Measurements from ENCODE around the gene BPNT1. TPM values are rescaled to one million over a fixed set of nuclear protein-coding genes. Genes with fewer than 3 reads are reported as not detected.
"Not testable (repeated sequence)": the region's sequence is repeated elsewhere in the genome, so short reads cannot be mapped to it uniquely, and the experiment has no call there.

Gene BPNT1, protein sequence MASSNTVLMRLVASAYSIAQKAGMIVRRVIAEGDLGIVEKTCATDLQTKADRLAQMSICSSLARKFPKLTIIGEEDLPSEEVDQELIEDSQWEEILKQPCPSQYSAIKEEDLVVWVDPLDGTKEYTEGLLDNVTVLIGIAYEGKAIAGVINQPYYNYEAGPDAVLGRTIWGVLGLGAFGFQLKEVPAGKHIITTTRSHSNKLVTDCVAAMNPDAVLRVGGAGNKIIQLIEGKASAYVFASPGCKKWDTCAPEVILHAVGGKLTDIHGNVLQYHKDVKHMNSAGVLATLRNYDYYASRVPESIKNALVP
- 36.9 and 37.2 TPM in 2 replicates for total RNA-seq (2014; rRNA removed; shearing (Covaris generic))

DNA sequence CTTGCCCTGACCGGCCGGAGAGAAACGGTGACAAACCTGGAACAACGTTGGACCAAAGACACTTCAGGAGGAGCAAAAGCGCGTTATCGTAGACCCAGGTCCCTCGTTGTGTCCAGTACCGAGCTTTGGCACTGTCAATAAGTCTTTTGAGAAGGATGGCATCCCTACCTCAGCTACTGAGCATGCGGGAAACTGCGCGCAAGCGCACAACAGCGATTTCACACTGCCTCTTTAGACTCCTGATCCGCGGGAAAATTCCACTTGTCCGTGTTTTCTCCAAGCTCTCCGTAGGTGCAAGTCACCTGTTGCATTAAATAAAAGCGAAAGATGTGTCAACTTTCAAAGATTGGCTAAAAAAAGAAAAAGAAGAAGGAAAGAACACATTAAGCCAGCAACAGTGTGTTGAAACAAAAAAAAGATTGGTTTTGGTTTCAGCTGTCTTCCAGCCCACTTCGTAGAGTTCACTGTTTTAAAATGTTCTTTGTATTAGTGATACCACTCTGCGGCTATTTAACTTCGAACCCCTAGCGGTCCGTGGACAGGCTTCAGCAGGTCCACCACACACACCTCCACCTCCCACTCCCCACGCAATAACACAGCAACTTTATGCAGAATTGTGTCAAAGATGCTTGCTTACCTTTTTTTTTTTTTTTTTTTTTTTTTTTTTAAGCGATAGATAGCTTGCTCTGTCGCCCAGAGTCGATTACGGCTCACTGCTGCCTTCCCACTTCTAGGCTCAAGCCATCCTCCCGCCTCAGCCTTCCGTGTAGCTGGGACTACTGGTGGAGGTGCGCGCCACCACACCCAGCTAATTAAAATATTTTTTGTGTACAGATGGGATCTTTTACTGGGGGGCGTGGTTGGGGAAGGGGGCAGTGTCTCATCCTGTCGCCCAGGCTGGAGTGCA, at the start of gene BPNT1:
Gene BPNT1, minus strand, starts transcription at position 139 of the 907 bp plus-strand sequence. CDS start 9,942 bp downstream, outside the sequence.
- Histone ChIP-seq H3K4me3 (peak within 1 kb of the TSS; percentile 51), H3K4me1 (replicated peaks) (no peaks in the 10 kb centered on the region; the same call in 1 of the 2 replicates), H3K9me3 (replicated peaks) (no peaks in the 10 kb centered on the region), H3K27ac (no peak within 1 kb of the TSS), H3K36me3 (0 out of 2 replicates have a peak, but pooled peaks cover 9% of the 10 kb centered on the region), H3K27me3 (replicated peaks) (no peaks in the 10 kb centered on the region)
- DNase-seq (ENCODE audit: low read depth in 1 of 2, low spot score in 2 of 2), result peak; percentile 79 to 89

DNA sequence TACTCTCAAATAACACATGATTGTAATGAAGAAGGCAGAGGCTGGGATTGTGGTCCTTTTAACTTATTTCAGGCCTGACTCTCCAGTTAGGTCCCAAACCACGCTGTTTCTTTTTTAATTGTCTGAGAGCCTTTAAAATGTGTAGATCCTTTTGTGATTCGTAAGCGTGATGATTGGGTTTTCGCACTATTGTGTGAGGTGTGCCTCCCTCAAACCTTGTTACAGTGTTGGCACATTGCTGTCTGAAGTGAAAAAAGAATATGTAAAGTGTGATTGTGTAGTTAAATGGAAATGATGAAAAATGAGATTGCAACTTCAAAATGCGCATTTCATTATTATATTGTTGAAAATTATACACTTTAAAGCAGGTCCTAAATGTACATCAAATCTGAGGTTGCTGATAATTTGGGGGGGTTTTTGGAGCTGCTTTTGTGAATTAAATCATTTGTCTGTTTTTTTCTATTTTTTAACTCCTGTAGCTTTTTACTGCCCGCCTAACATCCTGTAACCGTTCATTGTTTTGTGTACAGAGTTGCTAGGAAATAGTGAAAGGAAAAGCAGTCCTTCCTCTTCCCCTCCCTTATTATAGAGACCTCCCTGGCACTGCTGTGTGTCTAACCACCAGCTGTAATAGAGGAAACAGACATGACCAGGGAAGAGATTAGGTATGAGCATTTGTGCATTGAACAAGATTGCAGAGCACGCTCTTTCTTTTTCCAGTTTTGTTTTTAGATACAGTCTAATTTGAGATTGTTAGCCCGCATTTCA, 47.6 kb upstream of the BPNT1 start:
- H3K27ac ChIP-seq, result no peak overlapping the region
- no peak for DNase-seq (ENCODE audit: low read depth in 1 of 2, low spot score in 2 of 2)

DNA sequence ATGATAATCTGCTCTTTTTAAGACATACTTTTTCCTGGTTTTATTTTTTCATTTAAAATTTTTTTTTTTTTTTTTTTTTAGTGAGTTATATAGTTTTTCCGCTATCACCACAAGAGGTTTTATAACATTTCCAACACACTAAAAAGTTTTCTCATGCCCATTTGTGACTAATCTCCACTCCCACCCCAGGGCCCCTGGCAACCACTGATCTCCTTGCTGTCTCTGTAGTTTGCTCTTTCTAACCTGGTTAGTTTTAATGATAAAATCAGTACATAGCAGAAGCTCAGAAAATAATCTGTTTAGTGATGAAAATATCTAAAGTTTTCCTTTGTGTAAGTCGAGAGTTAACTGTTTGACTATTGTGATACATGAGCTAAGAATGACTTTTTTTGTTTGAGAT, 46.2 kb upstream of the BPNT1 start:
- no peak overlapping the region for H3K4me3 ChIP-seq
- no peaks in the 10 kb centered on the region for H3K4me1 ChIP-seq (replicated peaks)
- peaks cover 54% of the 10 kb centered on the region for H3K36me3 ChIP-seq
- no peaks in the 10 kb centered on the region for H3K27me3 ChIP-seq (replicated peaks)
- H3K27ac ChIP-seq, result no peak overlapping the region
- no peaks in the 10 kb centered on the region for H3K9me3 ChIP-seq (replicated peaks)
- no peak for DNase-seq (ENCODE audit: low read depth in 1 of 2, low spot score in 2 of 2)

More for the DNA sequence above, 47.6 kb upstream of the BPNT1 start:
- Histone ChIP-seq H3K4me1 (replicated peaks) (no peaks in the 10 kb centered on the region), H3K9me3 (replicated peaks) (no peaks in the 10 kb centered on the region), H3K4me3 (no peak overlapping the region), H3K36me3 (peaks cover 66% of the 10 kb centered on the region), H3K27me3 (replicated peaks) (no peaks in the 10 kb centered on the region)

DNA sequence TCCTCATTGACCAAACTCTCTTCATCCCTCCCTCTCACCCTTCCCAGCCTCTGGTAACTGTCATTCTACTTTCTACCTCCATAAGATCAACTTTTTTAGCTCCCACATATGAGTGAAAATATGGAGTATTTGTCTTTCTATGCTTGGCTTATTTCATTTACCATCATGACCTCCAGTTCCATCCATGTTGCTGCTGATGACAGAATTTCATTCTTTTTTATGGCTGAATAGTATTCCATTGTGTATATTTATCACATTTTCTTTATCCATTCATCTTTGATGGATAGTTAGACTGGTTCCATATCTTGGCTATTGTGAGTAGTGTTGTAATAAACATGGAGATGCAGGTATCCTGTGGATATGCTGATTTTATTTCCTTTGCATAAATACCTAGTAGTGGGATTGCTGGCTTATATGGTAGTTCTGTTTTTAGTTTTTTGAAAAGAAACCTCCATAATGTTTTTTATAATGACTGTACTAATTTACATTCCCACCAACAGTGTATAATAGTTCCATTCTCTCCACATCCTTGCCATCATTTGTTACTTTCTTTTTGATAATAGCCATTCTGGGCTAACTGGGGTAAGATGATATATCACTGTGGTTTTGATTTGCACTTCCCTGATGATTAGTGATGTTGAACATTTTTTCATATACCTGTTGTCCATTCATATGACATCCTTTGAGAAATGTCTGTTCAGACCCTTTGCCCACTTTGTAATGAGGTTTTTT, 40.1 kb upstream of the BPNT1 start:
- H3K27me3 ChIP-seq (replicated peaks), result no peaks in the 10 kb centered on the region
- peaks cover 36% of the 10 kb centered on the region for H3K36me3 ChIP-seq
- H3K9me3 ChIP-seq (replicated peaks), result no peaks in the 10 kb centered on the region
- no peak overlapping the region for H3K27ac ChIP-seq
- no peak overlapping the region for H3K4me3 ChIP-seq
- DNase-seq (ENCODE audit: low read depth in 1 of 2, low spot score in 2 of 2), result no peak
- no peaks in the 10 kb centered on the region for H3K4me1 ChIP-seq (replicated peaks)

DNA sequence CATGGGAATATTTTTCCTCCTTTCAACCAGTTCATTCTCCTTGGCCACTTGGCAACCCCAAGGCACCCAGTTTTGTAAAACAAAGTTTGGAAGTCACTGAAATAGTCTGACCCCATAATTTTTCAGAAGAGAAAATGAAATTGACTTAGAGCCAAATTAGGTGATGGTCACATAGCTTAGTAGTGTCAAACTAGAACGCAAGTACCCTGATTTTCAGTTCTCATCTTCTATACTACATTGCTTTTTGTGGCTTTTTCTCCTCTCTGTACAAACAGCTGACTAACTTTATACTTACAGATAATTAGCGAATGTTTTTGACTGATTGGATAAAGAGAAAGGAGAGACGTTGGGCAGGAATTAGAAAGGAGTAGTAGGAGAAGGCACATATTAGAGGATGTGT, 37.5 kb upstream of the BPNT1 start:
- DNase-seq (ENCODE audit: low read depth in 1 of 2, low spot score in 2 of 2), result no peak
- H3K27ac ChIP-seq, result no peak overlapping the region
- H3K4me1 ChIP-seq (replicated peaks), result no peaks in the 10 kb centered on the region
- H3K36me3 ChIP-seq, result peaks cover 30% of the 10 kb centered on the region
- no peaks in the 10 kb centered on the region for H3K27me3 ChIP-seq (replicated peaks)
- no peaks in the 10 kb centered on the region for H3K9me3 ChIP-seq (replicated peaks)
- H3K4me3 ChIP-seq, result no peak overlapping the region

DNA sequence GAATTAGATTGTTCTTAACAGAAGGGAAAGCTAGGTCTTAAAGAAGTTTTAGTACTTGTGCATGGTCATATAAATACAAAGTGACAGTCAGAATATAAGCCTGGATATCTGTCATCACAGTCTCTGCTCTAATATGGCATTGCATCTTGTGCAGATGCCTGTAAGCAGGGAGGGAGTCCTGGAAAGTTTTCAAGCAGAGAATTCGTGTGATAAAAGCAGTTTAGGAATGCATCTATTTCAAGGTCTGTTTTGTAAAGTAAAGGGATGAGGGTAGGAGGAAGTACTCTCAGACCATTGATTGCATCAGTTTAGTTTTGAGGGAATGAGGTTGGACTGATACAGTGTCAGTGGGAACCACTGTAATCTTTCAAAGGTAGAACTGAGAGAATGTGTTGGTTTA, 35.0 kb upstream of the BPNT1 start:
- DNase-seq (ENCODE audit: low read depth in 1 of 2, low spot score in 2 of 2), result no peak
- Histone ChIP-seq H3K27me3 (replicated peaks) (no peaks in the 10 kb centered on the region), H3K27ac (no peak overlapping the region)

DNA sequence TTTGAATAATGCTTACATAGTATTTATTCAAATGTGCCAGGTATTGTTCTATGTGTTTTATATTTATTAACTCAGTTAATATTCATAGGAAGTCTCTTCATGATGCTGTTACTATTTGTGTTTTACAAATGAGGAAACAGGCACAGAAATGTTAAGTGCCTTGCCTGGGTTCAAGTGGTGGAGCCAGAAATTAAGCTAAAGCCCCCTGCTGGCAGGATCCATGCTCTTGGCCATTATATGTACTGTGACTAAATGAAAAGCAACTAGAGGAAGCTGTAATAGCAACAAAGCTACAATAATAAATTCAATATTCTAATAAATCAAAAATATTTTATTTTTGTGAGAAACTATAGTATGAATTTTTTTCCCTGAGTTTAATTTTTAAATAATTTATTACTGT, 34.3 kb upstream of the BPNT1 start:
- Histone ChIP-seq H3K4me3 (no peak overlapping the region), H3K27ac (no peak overlapping the region), H3K36me3 (peaks cover 26% of the 10 kb centered on the region), H3K9me3 (replicated peaks) (no peaks in the 10 kb centered on the region), H3K27me3 (replicated peaks) (no peaks in the 10 kb centered on the region), H3K4me1 (replicated peaks) (no peaks in the 10 kb centered on the region)
- no peak for DNase-seq (ENCODE audit: low read depth in 1 of 2, low spot score in 2 of 2)

More for the DNA sequence above, 35.0 kb upstream of the BPNT1 start:
- H3K4me3 ChIP-seq, result no peak overlapping the region
- no peaks in the 10 kb centered on the region for H3K9me3 ChIP-seq (replicated peaks)
- H3K4me1 ChIP-seq (replicated peaks), result no peaks in the 10 kb centered on the region
- peaks cover 24% of the 10 kb centered on the region for H3K36me3 ChIP-seq

DNA sequence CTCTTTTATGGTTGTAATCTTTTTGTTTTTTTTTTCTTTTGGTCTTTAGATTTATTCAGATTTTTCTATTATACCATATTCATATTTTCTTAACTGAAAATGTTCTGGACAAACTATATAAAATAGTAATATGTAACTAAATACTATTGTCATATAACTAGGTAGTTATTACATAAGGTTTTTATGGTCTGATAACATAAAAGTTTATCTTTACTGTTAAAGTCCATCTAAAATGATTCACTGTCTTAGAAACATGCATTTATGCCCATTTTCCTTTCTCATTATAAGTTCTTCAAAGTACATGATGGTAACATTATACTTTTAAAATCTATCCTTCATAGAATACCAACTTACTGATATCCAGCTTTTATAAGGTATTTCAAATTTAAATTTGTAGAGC, 33.5 kb upstream of the BPNT1 start:
- no peak for DNase-seq (ENCODE audit: low read depth in 1 of 2, low spot score in 2 of 2)
- no peak overlapping the region for H3K27ac ChIP-seq

DNA sequence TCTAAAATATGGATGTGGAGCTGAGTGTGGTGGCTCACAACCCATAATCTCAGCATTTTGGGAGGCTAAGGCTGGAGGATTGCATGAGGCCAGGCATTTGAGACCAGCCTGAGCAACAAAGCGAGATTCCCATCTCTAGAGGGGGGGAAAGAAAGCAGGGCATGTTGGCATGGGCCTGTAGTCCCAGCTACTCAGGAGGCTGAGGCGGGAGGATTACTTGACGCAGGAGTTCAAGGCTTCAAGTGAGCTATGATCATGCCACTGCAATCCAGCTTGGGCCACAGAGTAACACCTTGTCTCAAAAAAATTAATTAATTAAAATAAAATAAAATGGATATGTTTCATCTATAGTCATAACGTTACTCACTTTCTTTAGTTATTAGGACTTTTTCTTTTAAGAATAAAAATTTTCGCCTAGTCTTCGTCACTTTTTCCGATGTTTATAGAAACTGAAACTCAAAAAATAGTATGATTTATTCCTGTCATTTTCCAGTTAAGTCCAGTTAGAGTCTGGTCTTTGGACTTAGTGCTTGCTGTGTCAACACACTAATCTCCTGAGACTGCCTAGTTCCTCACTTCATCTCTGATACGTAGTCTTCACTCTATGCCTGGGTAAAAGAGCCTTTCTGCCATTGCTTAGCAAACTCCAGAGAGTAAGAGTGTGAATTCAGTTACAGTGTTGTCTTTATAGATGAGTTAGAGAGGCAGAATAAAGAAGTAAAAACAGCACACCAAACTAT, 32.4 kb upstream of the BPNT1 start:
- Histone ChIP-seq H3K36me3 (peaks cover 26% of the 10 kb centered on the region), H3K27me3 (replicated peaks) (no peaks in the 10 kb centered on the region), H3K27ac (no peak overlapping the region), H3K4me1 (replicated peaks) (no peaks in the 10 kb centered on the region), H3K9me3 (replicated peaks) (no peaks in the 10 kb centered on the region), H3K4me3 (no peak overlapping the region)
- DNase-seq (ENCODE audit: low read depth in 1 of 2, low spot score in 2 of 2), result no peak

More for the DNA sequence above, 33.5 kb upstream of the BPNT1 start:
- no peak overlapping the region for H3K4me3 ChIP-seq
- no peaks in the 10 kb centered on the region for H3K27me3 ChIP-seq (replicated peaks)
- H3K9me3 ChIP-seq (replicated peaks), result no peaks in the 10 kb centered on the region
- H3K36me3 ChIP-seq, result peaks cover 22% of the 10 kb centered on the region
- H3K4me1 ChIP-seq (replicated peaks), result no peaks in the 10 kb centered on the region

DNA sequence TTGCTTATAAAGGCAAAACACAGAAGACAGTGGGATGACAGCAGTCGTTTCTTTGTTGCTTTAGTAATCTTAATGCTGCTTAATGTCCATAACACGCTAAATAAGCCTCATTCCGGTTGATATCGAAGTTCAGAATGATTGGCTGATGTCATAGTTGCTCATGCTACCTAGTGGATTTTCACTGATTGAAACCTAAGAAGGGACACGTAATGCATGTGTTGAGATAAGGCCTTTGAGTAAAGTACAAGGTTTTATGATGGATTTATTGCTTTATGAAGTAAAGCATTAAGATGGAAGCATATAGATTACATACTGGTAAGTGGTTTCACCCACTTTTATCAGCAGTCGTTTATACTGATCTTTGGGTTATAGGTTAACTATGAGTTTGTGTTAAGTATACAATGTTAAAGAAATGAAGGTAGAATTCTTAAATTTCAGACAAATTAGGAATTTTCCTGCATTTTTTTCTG, 29.5 kb upstream of the BPNT1 start:
- no peak for DNase-seq (ENCODE audit: low read depth in 1 of 2, low spot score in 2 of 2)
- Histone ChIP-seq H3K27me3 (replicated peaks) (no peaks in the 10 kb centered on the region), H3K27ac (no peak overlapping the region), H3K4me3 (no peak overlapping the region), H3K4me1 (replicated peaks) (no peaks in the 10 kb centered on the region), H3K9me3 (replicated peaks) (no peaks in the 10 kb centered on the region), H3K36me3 (peaks cover 34% of the 10 kb centered on the region)

DNA sequence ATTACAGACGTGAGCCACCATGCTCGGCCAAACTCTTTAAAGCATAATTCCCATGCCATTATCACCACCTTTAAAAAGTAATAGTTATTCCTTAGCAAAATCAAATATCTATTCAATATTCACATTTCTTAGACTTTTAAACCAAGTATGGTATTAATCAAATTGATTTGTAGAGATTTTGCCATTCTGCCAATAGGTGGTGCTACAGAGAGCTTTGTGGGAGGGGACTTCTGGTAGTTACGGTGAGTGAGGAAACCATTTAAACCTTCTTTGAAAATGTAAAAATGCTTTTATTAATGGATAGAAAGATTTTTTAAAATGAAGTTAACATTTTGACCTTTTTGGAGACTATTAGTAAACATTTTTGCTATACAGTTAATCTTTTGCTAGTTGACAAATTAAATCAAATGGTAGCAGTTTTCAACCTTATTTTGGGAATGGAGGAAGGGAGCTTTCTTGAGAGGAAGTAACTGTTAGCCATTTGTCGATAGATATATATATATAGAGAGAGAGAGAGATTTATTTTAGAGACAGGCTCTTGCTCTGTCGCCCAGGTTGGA, 23.6 kb upstream of the BPNT1 start:
- Histone ChIP-seq H3K27me3 (replicated peaks) (no peaks in the 10 kb centered on the region), H3K36me3 (peaks cover 68% of the 10 kb centered on the region), H3K4me3 (no peak overlapping the region), H3K27ac (no peak overlapping the region), H3K4me1 (replicated peaks) (no peaks in the 10 kb centered on the region), H3K9me3 (replicated peaks) (no peaks in the 10 kb centered on the region)
- no peak for DNase-seq (ENCODE audit: low read depth in 1 of 2, low spot score in 2 of 2)

DNA sequence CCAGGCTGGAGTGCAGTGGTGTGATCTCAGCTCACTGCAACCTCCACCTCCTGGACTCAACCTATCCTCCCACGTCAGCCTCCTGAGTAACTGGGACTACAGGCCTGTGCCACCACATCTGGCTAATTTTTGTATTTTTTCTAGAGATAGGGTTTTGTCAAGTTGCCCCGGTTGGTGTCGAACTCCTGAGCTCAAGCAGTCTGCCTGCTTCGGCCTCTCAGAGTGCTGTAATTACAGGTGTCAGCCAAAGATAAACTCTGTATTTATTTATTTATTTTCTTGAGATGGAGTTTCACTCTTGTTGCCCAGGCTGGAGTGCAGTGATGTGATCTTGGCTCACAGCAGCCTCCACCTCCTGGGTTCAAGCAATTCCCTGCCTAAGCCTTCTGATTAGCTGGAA, 23.0 kb upstream of the BPNT1 start:
- not testable (repeated sequence) for H3K4me3 ChIP-seq; H3K9me3 ChIP-seq (replicated peaks); H3K27me3 ChIP-seq (replicated peaks); DNase-seq (ENCODE audit: low read depth in 1 of 2, low spot score in 2 of 2); H3K4me1 ChIP-seq (replicated peaks); H3K27ac ChIP-seq
- peaks cover 67% of the 10 kb centered on the region for H3K36me3 ChIP-seq
